GM23338 (cell line): ENCODE data around the gene TPP2. TPM values are rescaled to one million over a fixed set of nuclear protein-coding genes. Genes with fewer than 3 reads are reported as not detected.
A peak's percentile ranks its signal among the peaks of the same experiment; 100 is the strongest.

ENCODE experiments used
- ATAC-seq: fragments of 200-7000 bp; cut with Tn5 transposase; 3 replicates; pipeline ENCODE4 v1.9.1; 2020
- DNase-seq: peaks from one replicate; pipeline ENCODE4 v3.0.0-alpha.2; 2015; ENCODE audit warnings: low spot score
- H2AFZ ChIP-seq: fragments of 200-600 bp; sonication (generic); 2 replicates; pipeline ENCODE4 v1.8.0; 2016; ENCODE audit warnings: antibody characterized with exemption, mild to moderate bottlenecking, moderate library complexity
- H3F3A ChIP-seq: fragments of 200-600 bp; sonication (generic); replicated peaks from 2 replicates; pipeline ENCODE4 v1.8.0; 2017; ENCODE audit warnings: antibody characterized with exemption, mixed run types, low read depth
- H3K27ac ChIP-seq: fragments of 200-600 bp; sonication (generic); 2 replicates; pipeline ENCODE4 v1.6.1; 2016; ENCODE audit warnings: low read depth
- H3K27me3 ChIP-seq: fragments of 200-600 bp; sonication (generic); 2 replicates; pipeline ENCODE4 v1.8.0; 2016; ENCODE audit warnings: mild to moderate bottlenecking, mixed run types, moderate library complexity; ENCODE audit not compliant: insufficient read depth
- H3K36me3 ChIP-seq: fragments of 200-600 bp; sonication (generic); 2 replicates; pipeline ENCODE4 v1.8.0; 2016; ENCODE audit warnings: mild to moderate bottlenecking; ENCODE audit not compliant: insufficient read depth
- H3K4me1 ChIP-seq: fragments of 200-600 bp; sonication (generic); 2 replicates; pipeline ENCODE4 v1.8.0; 2016; ENCODE audit warnings: mild to moderate bottlenecking, moderate library complexity; ENCODE audit not compliant: insufficient read depth
- H3K4me2 ChIP-seq: fragments of 200-600 bp; sonication (generic); 2 replicates; pipeline ENCODE4 v1.7.1; 2017; ENCODE audit warnings: mixed run types
- H3K4me3 ChIP-seq: fragments of 200-600 bp; sonication (generic); 2 replicates; pipeline ENCODE4 v1.6.1; 2016; ENCODE audit warnings: mixed run types
- H3K79me2 ChIP-seq: fragments of 200-600 bp; sonication (generic); replicated peaks from 2 replicates; pipeline ENCODE4 v1.8.0; 2017; ENCODE audit warnings: mild to moderate bottlenecking; ENCODE audit not compliant: insufficient read depth
- H3K9me2 ChIP-seq: fragments of 200-600 bp; sonication (generic); 2 replicates; pipeline ENCODE4 v1.8.0; 2017; ENCODE audit not compliant: insufficient read depth
- H4K20me1 ChIP-seq: fragments of 200-600 bp; sonication (generic); replicated peaks from 2 replicates; pipeline ENCODE4 v1.8.0; 2017; ENCODE audit warnings: mild to moderate bottlenecking; ENCODE audit not compliant: insufficient read depth
- H3K27ac Mint-ChIP-seq: 2 replicates; pipeline ENCODE4 v1.8.0; 2020; ENCODE audit warnings: inconsistent platforms, mild to moderate bottlenecking, moderate library complexity, mixed read lengths
- H3K27me3 Mint-ChIP-seq: 3 replicates; pipeline ENCODE4 v1.8.0; 2022; ENCODE audit warnings: low read depth, mild to moderate bottlenecking, moderate library complexity, mixed read lengths, inconsistent platforms; ENCODE audit not compliant: insufficient read depth, poor library complexity
- H3K36me3 Mint-ChIP-seq: 3 replicates; pipeline ENCODE4 v1.8.0; 2021; ENCODE audit warnings: low read depth, mild to moderate bottlenecking, inconsistent platforms, moderate library complexity, mixed read lengths
- H3K4me1 Mint-ChIP-seq: 3 replicates; pipeline ENCODE4 v1.8.0; 2020; ENCODE audit warnings: mild to moderate bottlenecking, inconsistent platforms, mixed read lengths
- H3K4me3 Mint-ChIP-seq: 3 replicates; pipeline ENCODE4 v1.8.0; 2021; ENCODE audit warnings: moderate library complexity, mild to moderate bottlenecking, inconsistent platforms, mixed read lengths
- H3K9me3 Mint-ChIP-seq: 3 replicates; pipeline ENCODE4 v1.8.0; 2020; ENCODE audit warnings: moderate library complexity, mild to moderate bottlenecking, inconsistent platforms, mixed read lengths
- CREB1 ChIP-seq: fragments of 250-450 bp; sonication (Bioruptor Pico); IDR thresholded peaks from 2 replicates; pipeline ENCODE4 v1.5.0; 2020; ENCODE audit warnings: low read depth, mild to moderate bottlenecking, moderate library complexity
- CTCF ChIP-seq, 2 experiments: fragments of 200-600 bp in 1 of 2; sonication (generic) in 1 of 2; conservative IDR thresholded peaks; 2 replicates each; pipeline versions ENCODE4 v1.5.1 to v1.6.1; 2016 to 2017; ENCODE audit warnings: antibody characterized with exemption in 2 of 2, low read depth in 2 of 2, mild to moderate bottlenecking in 2 of 2, moderate library complexity in 1 of 2
- EZH2 ChIP-seq: fragments of 200-600 bp; sonication (generic); IDR thresholded peaks from one replicate; pipeline ENCODE4 v1.8.0; 2017; ENCODE audit warnings: antibody characterized with exemption, mild to moderate bottlenecking, low read depth; ENCODE audit not compliant: unreplicated experiment
- EZH2phosphoT487 ChIP-seq: fragments of 200-600 bp; sonication (generic); IDR thresholded peaks from one replicate; pipeline ENCODE4 v1.8.1; 2018; ENCODE audit warnings: antibody characterized with exemption; ENCODE audit not compliant: unreplicated experiment
- JUNB ChIP-seq: IDR thresholded peaks from one replicate; pipeline ENCODE4 v1.6.1; 2016; ENCODE audit warnings: antibody characterized with exemption; ENCODE audit not compliant: unreplicated experiment
- POLR2AphosphoS5 ChIP-seq: IDR thresholded peaks from 2 replicates; pipeline ENCODE4 v1.6.1; 2016; ENCODE audit warnings: antibody characterized with exemption, low read depth
- REST ChIP-seq: IDR thresholded peaks from one replicate; pipeline ENCODE4 v1.6.1; 2018; ENCODE audit warnings: antibody characterized with exemption; ENCODE audit not compliant: unreplicated experiment
- STAT1 ChIP-seq: IDR thresholded peaks from one replicate; pipeline ENCODE4 v1.6.1; 2016; ENCODE audit warnings: antibody characterized with exemption; ENCODE audit not compliant: unreplicated experiment
- ZNF114 ChIP-seq: fragments of 250-450 bp; sonication (Bioruptor Pico); IDR thresholded peaks from 2 replicates; pipeline ENCODE4 v1.5.0; 2020; ENCODE audit warnings: mild to moderate bottlenecking, moderate library complexity
- ZNF331 ChIP-seq: fragments of 250-450 bp; sonication (Bioruptor Pico); IDR thresholded peaks from 2 replicates; pipeline ENCODE4 v1.5.0; 2020; ENCODE audit warnings: low read depth, mild to moderate bottlenecking, moderate library complexity
- ZNF462 ChIP-seq: fragments of 250-450 bp; sonication (Bioruptor Pico); IDR thresholded peaks from 2 replicates; pipeline ENCODE4 v1.5.0; 2020; ENCODE audit warnings: mild to moderate bottlenecking, moderate library complexity
- polyA plus RNA-seq: library from polyadenylated mRNA; unstranded; fragments of >200 nt; fragmentation: Nextera tagmentation; extraction: Ambion mirVana; gene quantifications from 2 replicates; pipeline ENCODE4 v1.2.1, GENCODE V29; 2016
- total RNA-seq: library from RNA; depleted of rRNA; stranded (reverse); fragments of >200 nt; shearing (Covaris generic); gene quantifications from 2 replicates; pipeline ENCODE4 v1.2.3, GENCODE V29; 2014

The TPP2 gene
- total and polyA plus RNA-seq, 2 experiments from 2014 or later: 56.6 to 111 TPM

- TF ChIP-seq STAT1 (no peak), REST (no peak), CREB1 (CRISPR knock-in tag) (no peak), POLR2AphosphoS5 (no peak), EZH2 (no peak), EZH2phosphoT487 (no peak), CTCF (conservative IDR thresholded peaks at IDR 0.05; ENCODE audit: low read depth in 2 of 2) (no peak), ZNF331 (no peak), ZNF114 (CRISPR knock-in tag) (no peak)
Measured at GRCh38 chr13:102598061-102598460, 1.3 kb downstream of the TPP2 start (continued).

GRCh38 chr13:102599426-102600012 is 2.7 kb downstream of the TPP2 start:
- no peaks in the 10 kb centered on the region for H3K9me3 Mint-ChIP-seq
- peaks cover 12% of the 10 kb centered on the region for H3K27me3 Mint-ChIP-seq
- no peak for DNase-seq
- Histone ChIP-seq H3K27me3 (no peaks in the 10 kb centered on the region), H3F3A (no peaks in the 10 kb centered on the region), H3K4me2 (peak overlapping the region; percentile 95), H3K9me2 (no peaks in the 10 kb centered on the region), H4K20me1 (peaks cover 49% of the 10 kb centered on the region), H3K4me1 (peaks cover 53% of the 10 kb centered on the region), H2AFZ (no peak overlapping the region), H3K79me2 (peaks cover 88% of the 10 kb centered on the region), H3K36me3 (no peaks in the 10 kb centered on the region), H3K27ac (no peak overlapping the region), H3K4me3 (peak overlapping the region; percentile 79)
- peaks cover 13% of the 10 kb centered on the region; the same call in 1 of the 3 replicates for H3K36me3 Mint-ChIP-seq
- peak overlapping the region; percentile 17; the same call in 1 of the 2 replicates for H3K27ac Mint-ChIP-seq
- H3K4me3 Mint-ChIP-seq: peak overlapping the region; percentile 86
- no peak for ATAC-seq
- peaks cover 50% of the 10 kb centered on the region for H3K4me1 Mint-ChIP-seq
- no peak for TF ChIP-seq JUNB
- no peak for TF ChIP-seq CREB1 (CRISPR knock-in tag)
- no peak for TF ChIP-seq POLR2AphosphoS5
- TF ChIP-seq STAT1: no peak
- TF ChIP-seq ZNF462 (CRISPR knock-in tag): no peak
